ENCODE data around the gene RNF213. TPM values are rescaled to one million over a fixed set of nuclear protein-coding genes. Genes with fewer than 3 reads are reported as not detected.

The RNF213 gene
- total RNA-seq, 4 donors from 2014 or later = 113 to 174 (median 159) TPM

DNA sequence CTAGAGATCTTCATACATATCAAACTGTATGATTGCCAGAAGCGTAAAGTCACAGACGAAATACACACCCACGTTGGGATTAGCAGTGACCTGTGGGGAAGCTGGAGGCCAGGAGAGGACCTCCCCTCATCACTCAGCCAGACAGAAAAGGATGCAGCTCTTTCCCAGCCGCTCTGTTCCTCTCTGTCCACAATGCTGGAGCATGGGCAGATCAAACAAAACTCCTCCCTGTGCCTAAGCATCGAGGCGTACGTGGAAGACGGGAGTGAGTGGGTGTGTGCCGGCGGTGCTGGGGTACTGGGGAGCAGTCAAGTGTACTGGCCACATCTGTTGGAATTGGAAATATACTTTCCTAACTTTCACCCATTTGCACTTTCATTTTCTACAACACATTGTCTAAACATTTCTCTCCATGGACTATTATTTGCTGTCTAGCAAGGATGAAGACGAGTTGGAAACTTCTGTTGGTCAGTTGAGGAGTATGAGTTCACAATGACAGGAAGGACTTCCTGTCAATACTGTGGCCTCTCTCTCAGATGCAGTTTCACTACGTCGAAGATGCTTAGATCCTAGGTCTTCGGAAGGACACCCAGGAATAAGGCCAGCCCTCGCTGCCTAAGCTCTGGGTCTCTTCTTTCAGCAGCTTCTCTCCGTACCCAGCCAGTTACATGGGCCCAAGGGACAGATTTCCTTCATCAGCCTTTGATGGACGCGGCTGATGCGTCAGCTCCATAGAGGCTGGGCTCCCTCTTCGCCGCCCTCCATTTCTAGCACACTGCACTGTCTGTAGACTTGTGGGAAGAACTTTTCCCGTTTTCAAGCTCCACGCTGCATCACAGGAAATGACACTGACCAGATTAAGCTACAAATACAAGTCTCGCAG, 123.7 kb downstream of the RNF213 start:
- WGBS, 2 donors (ENCODE audit: low coverage in 1 of 2) = 82 to 84% methylated on average over 7 to 24 of the region's 24 CpGs
- no peak for DNase-seq
- Histone ChIP-seq H3K27ac (no peak overlapping the region), H3K4me3 (no peak overlapping the region), H3K9me3 (no peaks in the 10 kb centered on the region), H3K4me1 (no peaks in the 10 kb centered on the region), H3K36me3 (peaks cover 0 to 85% (median 37%) of the 10 kb centered on the region in 4 donors), H3K27me3 (no peaks in the 10 kb centered on the region)
- TF ChIP-seq, protein P1, sequence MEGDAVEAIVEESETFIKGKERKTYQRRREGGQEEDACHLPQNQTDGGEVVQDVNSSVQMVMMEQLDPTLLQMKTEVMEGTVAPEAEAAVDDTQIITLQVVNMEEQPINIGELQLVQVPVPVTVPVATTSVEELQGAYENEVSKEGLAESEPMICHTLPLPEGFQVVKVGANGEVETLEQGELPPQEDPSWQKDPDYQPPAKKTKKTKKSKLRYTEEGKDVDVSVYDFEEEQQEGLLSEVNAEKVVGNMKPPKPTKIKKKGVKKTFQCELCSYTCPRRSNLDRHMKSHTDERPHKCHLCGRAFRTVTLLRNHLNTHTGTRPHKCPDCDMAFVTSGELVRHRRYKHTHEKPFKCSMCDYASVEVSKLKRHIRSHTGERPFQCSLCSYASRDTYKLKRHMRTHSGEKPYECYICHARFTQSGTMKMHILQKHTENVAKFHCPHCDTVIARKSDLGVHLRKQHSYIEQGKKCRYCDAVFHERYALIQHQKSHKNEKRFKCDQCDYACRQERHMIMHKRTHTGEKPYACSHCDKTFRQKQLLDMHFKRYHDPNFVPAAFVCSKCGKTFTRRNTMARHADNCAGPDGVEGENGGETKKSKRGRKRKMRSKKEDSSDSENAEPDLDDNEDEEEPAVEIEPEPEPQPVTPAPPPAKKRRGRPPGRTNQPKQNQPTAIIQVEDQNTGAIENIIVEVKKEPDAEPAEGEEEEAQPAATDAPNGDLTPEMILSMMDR (IDR thresholded peaks at IDR 0.05) = no peak
- TF ChIP-seq POLR2AphosphoS5 (IDR thresholded peaks at IDR 0.05) = no peak
- no peak for TF ChIP-seq POLR2A (IDR thresholded peaks at IDR 0.05)
- in situ Hi-C loops (cut with MboI; ENCODE audit: low pct_ligation_motif_present in 1 of 4, low pct_unique_long_range_greater_than_20kb in 1 of 4, low sequenced_read_pairs in 3 of 4) = no loop called here
- intact Hi-C loops (cut with DNase I; ENCODE audit: low total_unique reads) = no loop called here

DNA sequence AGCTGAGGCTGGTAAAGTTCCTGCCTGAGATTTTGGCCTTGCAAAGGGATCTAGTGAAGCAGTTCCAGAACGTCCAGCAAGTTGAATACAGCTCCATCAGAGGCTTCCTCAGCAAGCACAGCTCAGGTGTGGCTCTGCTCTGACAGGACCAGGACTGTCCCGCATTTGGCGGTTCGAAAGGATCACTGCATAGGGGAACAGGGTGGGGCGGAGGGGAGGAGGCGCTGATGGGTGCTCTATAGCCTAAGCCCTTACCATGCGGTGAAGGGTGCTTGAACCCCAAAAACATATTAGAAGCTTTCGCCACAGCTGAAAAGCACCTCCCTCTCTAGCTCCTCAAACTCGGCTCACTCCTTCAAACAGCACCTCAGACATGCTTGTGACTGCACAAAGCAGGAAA, 124.4 kb downstream of the RNF213 start:
- H3K36me3 ChIP-seq = peaks cover 0 to 85% (median 41%) of the 10 kb centered on the region in 4 donors
- WGBS, 2 donors (ENCODE audit: low coverage in 1 of 2) = 92 to 94% methylated on average over 8 to 9 of the region's 9 CpGs
- no peak overlapping the region for H3K4me3 ChIP-seq
- H3K27ac ChIP-seq = no peak overlapping the region
- no peaks in the 10 kb centered on the region for H3K9me3 ChIP-seq
- H3K27me3 ChIP-seq = no peaks in the 10 kb centered on the region
- no peaks in the 10 kb centered on the region for H3K4me1 ChIP-seq
- TF ChIP-seq, protein P1 (IDR thresholded peaks at IDR 0.05) = no peak
- TF ChIP-seq EP300 (IDR thresholded peaks at IDR 0.05; ENCODE audit: low read depth) = no peak
- no peak for TF ChIP-seq POLR2A (IDR thresholded peaks at IDR 0.05)
- no peak for TF ChIP-seq POLR2AphosphoS5 (IDR thresholded peaks at IDR 0.05)
- intact Hi-C loops (cut with DNase I; ENCODE audit: low total_unique reads) (no loop called here), in situ Hi-C loops (cut with MboI; ENCODE audit: low pct_ligation_motif_present in 1 of 4, low pct_unique_long_range_greater_than_20kb in 1 of 4, low sequenced_read_pairs in 3 of 4) (no loop called here)
- DNase-seq = no peak

DNA sequence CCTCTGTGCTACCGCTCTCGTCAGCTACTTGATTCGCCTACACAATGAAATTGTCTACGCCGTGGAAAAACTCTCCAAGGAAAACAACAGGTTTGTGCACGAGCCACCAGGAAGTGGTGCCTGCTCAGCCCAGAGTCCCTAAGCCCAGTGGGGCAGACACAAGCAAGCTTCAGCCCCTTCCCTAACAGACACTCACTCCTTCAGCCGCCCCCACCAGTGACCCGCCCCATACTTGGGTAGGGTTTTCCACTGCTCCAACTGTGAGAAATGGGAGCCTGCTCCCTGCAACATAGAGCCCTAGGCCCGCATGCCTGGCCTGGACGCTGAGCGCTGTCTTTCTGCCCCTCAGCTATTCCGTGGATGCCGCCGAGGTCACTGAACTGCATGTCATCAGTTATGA, 125.7 kb downstream of the RNF213 start:
- H3K36me3 ChIP-seq = peaks cover 0 to 93% (median 43%) of the 10 kb centered on the region in 4 donors
- no peak overlapping the region for H3K27ac ChIP-seq
- WGBS, 2 donors (ENCODE audit: low coverage in 1 of 2) = 88 to 92% methylated on average over 7 to 14 of the region's 14 CpGs
- DNase-seq = no peak
- in situ Hi-C loops (cut with MboI; ENCODE audit: low pct_ligation_motif_present in 1 of 4, low pct_unique_long_range_greater_than_20kb in 1 of 4, low sequenced_read_pairs in 3 of 4) = no loop called here
- H3K4me3 ChIP-seq = no peak overlapping the region
- intact Hi-C loops (cut with DNase I; ENCODE audit: low total_unique reads) = no loop called here
- no peaks in the 10 kb centered on the region for H3K9me3 ChIP-seq
- H3K27me3 ChIP-seq = no peaks in the 10 kb centered on the region
- no peak for TF ChIP-seq POLR2AphosphoS5 (IDR thresholded peaks at IDR 0.05)
- no peaks in the 10 kb centered on the region for H3K4me1 ChIP-seq

DNA sequence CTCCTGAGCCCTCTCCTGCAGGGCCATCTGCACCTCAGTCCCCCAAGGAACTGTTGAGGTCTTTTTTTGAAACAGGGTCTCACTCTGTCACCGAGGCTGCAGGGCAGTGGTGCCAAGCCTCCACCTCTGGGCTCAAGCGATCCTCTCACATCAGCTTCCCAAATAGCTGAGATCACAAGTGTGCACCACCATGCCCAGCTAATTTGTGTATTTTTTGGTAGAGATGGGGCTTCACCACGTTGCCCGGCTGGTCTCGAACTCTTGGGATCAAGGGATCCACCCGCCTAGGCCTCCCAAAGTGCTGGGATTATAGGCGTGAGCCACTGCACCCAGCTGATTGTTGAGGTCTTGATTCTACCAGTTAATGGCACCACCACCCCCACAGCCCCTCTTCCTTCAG, 126.4 kb downstream of the RNF213 start:
- 93 to 100% methylated on average over 2 to 7 of the region's 7 CpGs for WGBS, 2 donors (ENCODE audit: low coverage in 1 of 2)
- in situ Hi-C loops (cut with MboI; ENCODE audit: low pct_ligation_motif_present in 1 of 4, low pct_unique_long_range_greater_than_20kb in 1 of 4, low sequenced_read_pairs in 3 of 4) = no loop called here
- intact Hi-C loops (cut with DNase I; ENCODE audit: low total_unique reads) = no loop called here
- Histone ChIP-seq H3K4me3 (no peak overlapping the region), H3K36me3 (peaks cover 0 to 90% (median 41%) of the 10 kb centered on the region in 4 donors), H3K27ac (no peak overlapping the region), H3K27me3 (no peaks in the 10 kb centered on the region), H3K4me1 (no peaks in the 10 kb centered on the region), H3K9me3 (no peaks in the 10 kb centered on the region)
- no peak for DNase-seq
- TF ChIP-seq POLR2A (IDR thresholded peaks at IDR 0.05) = no peak
- TF ChIP-seq, protein P1 (IDR thresholded peaks at IDR 0.05) = no peak
- no peak for TF ChIP-seq EP300 (IDR thresholded peaks at IDR 0.05; ENCODE audit: low read depth)
- no peak for TF ChIP-seq POLR2AphosphoS5 (IDR thresholded peaks at IDR 0.05)
